Neural crest cell (in vitro differentiated cells): ENCODE measurements around the gene SLC9A6. TPM values are rescaled to one million over a fixed set of nuclear protein-coding genes. Genes with fewer than 3 reads are reported as not detected.
"Not testable (repeated sequence)": the region's sequence is repeated elsewhere in the genome, so short reads cannot be mapped to it uniquely, and the experiment has no call there.

Experiments
- DNase-seq: peaks from one replicate; pipeline ENCODE4 v3.0.0; 2021; ENCODE audit warnings: low read depth, mixed read lengths, low spot score
- H3K27ac Mint-ChIP-seq: one replicate; pipeline ENCODE4 v1.8.0; 2021; ENCODE audit warnings: mild to moderate bottlenecking, mixed read lengths; ENCODE audit not compliant: unreplicated experiment
- H3K27me3 Mint-ChIP-seq: 2 replicates; pipeline ENCODE4 v1.8.0; 2021; ENCODE audit warnings: low read depth, mild to moderate bottlenecking, mixed read lengths
- H3K36me3 Mint-ChIP-seq: 2 replicates; pipeline ENCODE4 v1.8.0; 2021; ENCODE audit warnings: low read depth, mild to moderate bottlenecking, mixed read lengths
- H3K4me1 Mint-ChIP-seq: 2 replicates; pipeline ENCODE4 v1.8.0; 2021; ENCODE audit warnings: mixed read lengths
- H3K4me3 Mint-ChIP-seq: one replicate; pipeline ENCODE4 v1.8.0; 2021; ENCODE audit warnings: mild to moderate bottlenecking, mixed read lengths
- H3K9me3 Mint-ChIP-seq: 2 replicates; pipeline ENCODE4 v1.8.0; 2021; ENCODE audit warnings: mixed read lengths
- total RNA-seq: library from RNA; stranded (reverse); gene quantifications from 2 replicates; pipeline ENCODE4 v1.2.1, GENCODE V29; 2021
- TF ChIP-seq, protein P1 (sequence below): fragments of 200-600 bp; sonication (generic); conservative IDR thresholded peaks from 2 replicates; pipeline ENCODE4 v1.5.0; 2021; ENCODE audit warnings: antibody characterized with exemption, mild to moderate bottlenecking

Gene SLC9A6
- total RNA-seq, 1 donor from 2014 or later, result 19.0 TPM

DNA sequence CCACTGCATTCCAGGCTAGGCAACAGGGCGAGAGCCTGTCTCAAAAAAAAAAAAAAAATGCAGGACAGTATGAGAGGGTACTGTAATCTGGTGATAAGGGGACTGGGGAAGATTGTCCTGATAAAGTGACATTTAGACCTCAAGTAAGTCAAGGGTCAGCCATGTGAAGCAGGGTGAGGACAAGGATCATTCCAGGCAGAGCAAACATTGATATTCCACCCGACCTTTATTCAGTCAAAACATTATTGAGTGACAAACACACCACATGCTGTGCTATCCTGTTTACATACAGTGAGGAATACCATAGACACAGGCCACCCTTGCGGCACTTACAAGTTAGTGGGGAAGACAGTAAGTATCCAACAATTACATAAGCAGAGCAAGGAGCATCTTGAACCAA, 64.4 kb downstream of the SLC9A6 start:
- Mint-ChIP-seq H3K4me3 (no peak overlapping the region), H3K27me3 (no peaks in the 10 kb centered on the region), H3K36me3 (peaks cover 9% of the 10 kb centered on the region), H3K9me3 (peaks cover 17% of the 10 kb centered on the region), H3K27ac (no peak overlapping the region), H3K4me1 (peaks cover 24% of the 10 kb centered on the region)
- no peak for DNase-seq
- TF ChIP-seq, protein P1, sequence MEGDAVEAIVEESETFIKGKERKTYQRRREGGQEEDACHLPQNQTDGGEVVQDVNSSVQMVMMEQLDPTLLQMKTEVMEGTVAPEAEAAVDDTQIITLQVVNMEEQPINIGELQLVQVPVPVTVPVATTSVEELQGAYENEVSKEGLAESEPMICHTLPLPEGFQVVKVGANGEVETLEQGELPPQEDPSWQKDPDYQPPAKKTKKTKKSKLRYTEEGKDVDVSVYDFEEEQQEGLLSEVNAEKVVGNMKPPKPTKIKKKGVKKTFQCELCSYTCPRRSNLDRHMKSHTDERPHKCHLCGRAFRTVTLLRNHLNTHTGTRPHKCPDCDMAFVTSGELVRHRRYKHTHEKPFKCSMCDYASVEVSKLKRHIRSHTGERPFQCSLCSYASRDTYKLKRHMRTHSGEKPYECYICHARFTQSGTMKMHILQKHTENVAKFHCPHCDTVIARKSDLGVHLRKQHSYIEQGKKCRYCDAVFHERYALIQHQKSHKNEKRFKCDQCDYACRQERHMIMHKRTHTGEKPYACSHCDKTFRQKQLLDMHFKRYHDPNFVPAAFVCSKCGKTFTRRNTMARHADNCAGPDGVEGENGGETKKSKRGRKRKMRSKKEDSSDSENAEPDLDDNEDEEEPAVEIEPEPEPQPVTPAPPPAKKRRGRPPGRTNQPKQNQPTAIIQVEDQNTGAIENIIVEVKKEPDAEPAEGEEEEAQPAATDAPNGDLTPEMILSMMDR, result no peak

DNA sequence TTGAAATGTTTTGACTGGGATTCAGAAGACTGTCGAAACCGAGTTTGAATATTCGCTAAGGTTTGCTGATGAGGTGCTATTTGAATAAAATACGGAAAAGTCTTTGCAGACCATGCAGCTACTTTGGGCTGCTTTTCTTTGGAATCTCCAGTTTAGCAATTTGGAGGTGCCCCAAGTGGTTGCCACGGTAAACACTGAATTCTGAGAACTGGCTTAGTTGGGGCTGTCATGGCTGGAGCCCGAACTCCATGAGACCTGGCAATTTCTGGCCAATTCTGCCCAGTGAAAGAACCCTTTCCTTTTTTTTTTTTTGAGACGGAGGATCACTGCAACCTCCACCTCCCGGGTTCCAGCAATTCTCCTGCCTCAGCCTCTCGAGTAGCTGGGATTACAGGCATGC, 65.6 kb downstream of the SLC9A6 start:
- DNase-seq, H3K27ac Mint-ChIP-seq, H3K4me3 Mint-ChIP-seq, H3K27me3 Mint-ChIP-seq: not testable (repeated sequence)
- Mint-ChIP-seq H3K9me3 (peaks cover 17% of the 10 kb centered on the region), H3K4me1 (peaks cover 14% of the 10 kb centered on the region), H3K36me3 (peaks cover 12% of the 10 kb centered on the region)

DNA sequence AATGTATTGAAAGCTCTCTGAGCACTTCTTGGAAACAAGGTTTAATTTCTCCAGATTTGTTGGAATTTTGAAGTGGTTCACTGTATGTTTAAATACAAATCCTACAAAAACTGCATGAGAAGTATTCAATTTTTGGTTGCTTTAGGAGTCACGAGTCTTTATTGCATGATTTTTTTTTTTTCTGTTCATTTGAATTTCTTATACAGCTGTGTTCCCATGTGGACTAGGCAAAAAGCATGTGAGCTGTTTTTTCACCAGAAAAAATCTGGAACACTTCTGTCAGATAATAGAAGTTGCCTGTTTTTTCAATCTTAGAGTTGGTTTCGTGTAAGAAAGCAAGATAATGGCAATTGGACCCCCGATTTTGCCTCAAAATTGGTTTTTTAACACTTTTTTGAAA, 66.4 kb downstream of the SLC9A6 start:
- no peak overlapping the region for H3K27ac Mint-ChIP-seq
- H3K4me3 Mint-ChIP-seq, result no peak overlapping the region
- TF ChIP-seq, protein P1, result no peak
- no peaks in the 10 kb centered on the region for H3K27me3 Mint-ChIP-seq
- H3K9me3 Mint-ChIP-seq, result peaks cover 17% of the 10 kb centered on the region
- no peak for DNase-seq
- peaks cover 12% of the 10 kb centered on the region for H3K36me3 Mint-ChIP-seq
- H3K4me1 Mint-ChIP-seq, result peaks cover 12% of the 10 kb centered on the region

DNA sequence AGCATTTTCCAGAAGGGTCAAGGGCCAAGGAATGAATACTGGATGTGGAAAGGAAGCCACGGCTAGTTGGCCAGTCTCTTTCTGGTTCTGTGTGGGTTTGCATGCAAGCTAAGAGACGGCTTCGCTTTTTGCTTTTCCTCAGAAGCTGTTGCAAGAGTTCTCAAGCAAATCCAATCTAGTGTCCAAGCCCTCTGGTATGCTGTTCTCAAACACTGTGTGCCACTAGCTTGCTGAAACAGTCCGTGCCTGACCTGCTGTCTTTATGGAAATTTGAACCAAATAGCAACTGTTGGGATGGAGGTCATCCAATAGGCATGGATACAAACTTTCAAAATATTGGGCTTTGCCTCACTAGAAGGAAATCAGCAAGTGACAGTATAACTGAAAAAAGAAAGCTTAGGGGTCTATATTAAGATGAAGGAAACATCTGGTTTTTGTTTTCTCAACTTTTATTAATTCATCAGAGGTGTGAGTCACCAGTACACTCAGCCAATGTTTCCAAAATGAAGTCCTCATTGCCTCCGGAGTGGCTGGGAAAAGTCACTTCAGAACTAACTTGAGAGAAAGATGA, 70.5 kb downstream of the SLC9A6 start:
- peaks cover 3% of the 10 kb centered on the region for H3K36me3 Mint-ChIP-seq
- peaks cover 7% of the 10 kb centered on the region for H3K9me3 Mint-ChIP-seq
- no peaks in the 10 kb centered on the region for H3K27me3 Mint-ChIP-seq
- TF ChIP-seq, protein P1, result no peak
- no peak for DNase-seq
- no peak overlapping the region for H3K4me3 Mint-ChIP-seq
- H3K4me1 Mint-ChIP-seq, result peaks cover 6% of the 10 kb centered on the region
- no peak overlapping the region for H3K27ac Mint-ChIP-seq

DNA sequence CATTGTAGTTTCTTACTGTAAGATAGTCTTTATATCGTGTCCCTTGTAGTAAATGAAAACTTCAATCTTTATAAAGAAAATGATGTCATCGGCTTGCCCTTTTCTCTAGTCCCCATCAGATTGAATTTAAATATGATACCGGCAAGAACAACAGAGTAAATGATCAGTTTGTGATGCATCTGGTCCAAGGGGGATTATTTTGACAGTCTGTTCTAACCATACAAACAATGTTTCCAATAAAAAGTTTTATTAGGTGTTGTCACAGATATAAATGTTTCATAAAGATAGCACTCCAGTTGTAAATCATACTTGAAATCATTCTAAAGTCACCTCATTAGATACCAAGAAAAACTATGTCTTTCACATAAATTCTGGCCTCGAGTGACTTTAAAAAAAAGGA, 72.3 kb downstream of the SLC9A6 start:
- TF ChIP-seq, protein P1, result no peak
- Mint-ChIP-seq H3K4me3 (no peak overlapping the region), H3K27me3 (no peaks in the 10 kb centered on the region), H3K36me3 (peaks cover 3% of the 10 kb centered on the region), H3K4me1 (peaks cover 6% of the 10 kb centered on the region), H3K27ac (no peak overlapping the region), H3K9me3 (peaks cover 7% of the 10 kb centered on the region)
- no peak for DNase-seq

DNA sequence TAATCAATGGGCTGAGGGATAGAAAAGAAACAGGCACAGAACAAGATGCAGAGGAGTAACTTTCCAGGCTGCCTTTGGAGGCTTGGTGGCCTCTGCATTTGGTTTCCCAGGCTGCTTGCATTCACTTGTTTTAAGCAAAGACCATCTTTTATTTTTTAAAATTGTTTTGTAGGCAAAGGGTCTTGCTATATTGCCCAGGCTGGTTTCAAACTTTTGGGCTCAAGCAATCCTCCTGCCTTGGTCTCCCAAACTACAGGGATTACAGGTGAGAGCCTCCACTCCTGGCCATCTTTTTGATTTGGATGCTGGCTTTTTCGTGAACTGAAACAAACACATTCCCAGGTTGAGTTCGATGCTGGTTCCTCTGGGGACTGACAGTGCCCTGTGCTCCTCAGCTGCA, 74.1 kb downstream of the SLC9A6 start:
- Mint-ChIP-seq H3K27ac (no peak overlapping the region), H3K9me3 (peaks cover 11% of the 10 kb centered on the region), H3K4me3 (no peak overlapping the region), H3K27me3 (no peaks in the 10 kb centered on the region), H3K4me1 (peaks cover 12% of the 10 kb centered on the region), H3K36me3 (peaks cover 3% of the 10 kb centered on the region)
- no peak for DNase-seq
- TF ChIP-seq, protein P1, result no peak
